GDM1 (cell line): ENCODE data around the gene CYB5RL.

ENCODE experiments used
- DNase-seq: peaks from one replicate; lab custom pipeline; 2025; lab: John Stamatoyannopoulos, UW

Gene CYB5RL

DNA sequence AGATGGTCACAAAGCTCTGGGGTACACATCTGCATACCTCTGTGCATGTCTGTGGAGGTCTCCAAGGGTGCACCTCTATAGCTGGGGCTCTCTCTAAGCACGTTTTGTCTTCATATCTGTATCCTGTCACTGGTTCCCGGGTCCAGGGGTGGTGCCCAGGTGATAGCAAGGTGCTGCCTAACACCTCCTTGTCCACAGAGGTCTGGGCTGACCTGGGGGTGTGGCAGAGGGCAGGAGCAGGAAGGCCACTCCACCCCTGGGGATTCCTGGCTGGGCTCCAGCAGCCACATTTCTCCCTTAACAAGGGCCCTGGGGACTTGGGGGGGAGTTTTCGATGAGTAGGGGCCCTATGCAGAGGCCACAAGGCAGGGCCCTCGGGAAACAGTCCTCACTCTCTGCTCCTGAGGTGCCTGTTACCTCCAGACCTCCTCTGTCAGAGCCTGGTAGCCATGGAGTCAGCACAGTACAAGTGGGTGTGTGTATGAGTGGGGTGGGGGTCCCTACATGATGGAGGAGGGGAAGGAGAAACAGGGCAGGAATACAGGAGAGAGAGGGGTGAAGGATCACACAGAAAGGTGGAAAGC is 40.0 kb downstream of the CYB5RL start:
- DNase-seq, result no peak

DNA sequence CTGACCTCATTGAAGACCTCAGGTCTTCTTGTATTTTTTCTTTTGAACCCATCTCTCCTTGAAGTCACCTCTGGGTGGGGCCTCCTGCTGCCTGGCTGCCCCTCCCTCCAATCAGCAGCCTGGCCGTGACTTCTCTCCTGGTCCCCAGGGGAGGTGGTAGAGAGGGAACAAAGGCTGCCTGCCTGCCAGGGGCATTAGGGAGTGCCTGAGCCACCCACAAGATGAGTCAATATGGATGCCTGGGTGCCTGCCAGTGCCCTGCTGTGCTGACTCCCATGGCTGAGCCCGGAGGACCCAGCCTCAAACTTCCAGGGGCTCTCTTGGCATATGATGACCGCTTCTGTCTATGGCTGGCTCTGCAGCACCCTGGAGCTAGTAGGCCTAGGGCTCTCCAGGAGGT is 41.8 kb downstream of the CYB5RL start:
- DNase-seq, result no peak

DNA sequence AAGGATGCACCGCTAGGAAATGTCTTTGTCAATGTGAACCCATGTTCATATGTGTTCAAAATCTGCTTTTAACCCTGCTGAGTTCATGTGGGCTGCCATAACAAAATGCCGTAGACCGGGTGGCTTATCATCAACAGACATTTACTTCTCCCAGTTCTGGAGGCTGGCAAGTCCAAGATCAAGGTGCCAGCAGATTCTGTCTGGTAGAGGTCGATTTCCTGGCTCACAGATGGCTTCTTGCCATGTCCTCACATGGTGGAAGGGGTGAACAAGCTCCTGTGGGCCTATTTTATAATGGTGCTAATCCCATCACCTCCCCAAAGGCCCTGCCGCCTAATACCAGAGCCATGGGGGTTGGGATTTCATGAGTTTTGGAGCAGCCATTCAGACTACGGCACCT is 42.4 kb downstream of the CYB5RL start:
- no peak for DNase-seq

DNA sequence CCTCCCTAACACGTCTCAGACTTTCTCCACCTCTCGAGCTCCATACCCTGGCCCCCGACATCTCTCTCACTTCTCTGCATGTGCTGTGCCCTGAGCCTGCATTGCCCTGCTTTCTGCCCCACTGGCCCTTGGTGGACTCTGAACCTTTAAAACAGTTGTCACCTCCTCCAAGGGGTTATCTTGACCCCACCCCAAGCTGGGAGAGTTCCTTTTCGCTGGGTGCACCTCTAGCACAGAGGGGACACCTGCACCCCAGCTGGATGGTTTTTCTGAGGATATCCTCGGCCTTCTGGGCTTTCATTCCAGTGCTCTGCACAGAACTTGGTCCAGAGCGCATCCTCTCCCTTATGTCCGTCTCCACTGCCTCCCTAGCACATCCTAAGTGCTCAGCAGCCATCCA is 42.8 kb downstream of the CYB5RL start:
- no peak for DNase-seq

DNA sequence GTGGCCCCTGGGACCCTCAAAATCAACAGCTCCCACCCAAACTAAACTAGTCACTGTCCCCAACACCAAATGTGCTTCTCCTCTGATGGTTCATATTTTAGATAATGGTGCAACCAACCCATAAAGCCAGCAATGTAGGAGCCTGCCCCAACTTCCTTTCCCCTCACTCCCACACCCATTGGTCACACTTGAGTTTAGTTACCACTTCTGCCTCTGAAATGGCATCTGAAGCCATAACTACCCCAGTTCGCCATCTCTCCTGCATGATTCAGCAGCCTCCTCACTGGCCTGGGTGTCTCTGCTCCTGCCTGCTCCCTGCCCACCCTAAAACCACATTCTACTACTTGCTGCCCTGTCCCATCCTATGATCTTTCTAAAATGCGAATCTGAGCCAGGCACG is 43.6 kb downstream of the CYB5RL start:
- DNase-seq, result no peak

DNA sequence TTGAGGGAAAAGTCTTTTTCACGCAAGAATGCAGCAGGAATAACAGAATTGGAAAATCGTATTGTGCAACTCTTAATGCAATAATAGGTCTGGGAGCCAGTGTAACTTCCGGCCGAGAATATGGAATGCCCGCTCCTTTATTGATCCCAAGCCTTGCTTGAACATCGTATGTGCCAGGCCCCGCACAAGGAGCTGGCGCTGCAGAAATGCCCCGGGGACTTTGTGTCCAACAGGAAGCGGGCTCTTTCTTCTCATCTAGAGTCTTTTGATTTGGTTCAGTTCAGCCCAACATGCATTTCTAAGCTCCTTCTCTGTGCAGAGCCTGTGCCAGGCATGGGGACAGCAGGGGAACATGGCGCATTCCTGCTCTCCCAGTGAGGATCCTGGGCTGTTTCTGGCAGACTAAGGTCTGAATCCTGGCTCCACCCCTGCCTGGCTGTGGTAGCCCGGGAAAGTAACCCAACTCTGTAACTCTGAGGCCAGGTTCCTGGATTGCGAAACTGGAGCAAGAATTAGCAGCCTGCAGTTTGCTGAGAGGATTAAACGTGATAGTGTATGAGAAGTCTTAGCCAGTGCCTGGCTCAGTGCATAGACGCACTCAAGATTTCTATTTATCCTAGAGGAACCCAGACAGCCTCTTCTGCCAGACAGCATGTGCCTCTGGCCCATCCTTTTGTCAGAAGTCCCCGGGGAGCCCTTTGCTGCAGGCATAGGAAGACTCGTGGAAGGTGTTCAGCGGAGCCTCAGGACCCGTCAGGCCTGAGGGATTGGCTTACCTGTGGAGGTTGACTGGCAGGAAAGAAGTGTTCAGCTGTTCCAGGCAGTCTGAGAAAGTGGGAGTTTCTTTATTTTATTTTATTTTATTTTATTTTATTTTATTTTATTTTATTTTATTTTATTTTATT is 46.0 kb downstream of the CYB5RL start:
- no peak for DNase-seq

DNA sequence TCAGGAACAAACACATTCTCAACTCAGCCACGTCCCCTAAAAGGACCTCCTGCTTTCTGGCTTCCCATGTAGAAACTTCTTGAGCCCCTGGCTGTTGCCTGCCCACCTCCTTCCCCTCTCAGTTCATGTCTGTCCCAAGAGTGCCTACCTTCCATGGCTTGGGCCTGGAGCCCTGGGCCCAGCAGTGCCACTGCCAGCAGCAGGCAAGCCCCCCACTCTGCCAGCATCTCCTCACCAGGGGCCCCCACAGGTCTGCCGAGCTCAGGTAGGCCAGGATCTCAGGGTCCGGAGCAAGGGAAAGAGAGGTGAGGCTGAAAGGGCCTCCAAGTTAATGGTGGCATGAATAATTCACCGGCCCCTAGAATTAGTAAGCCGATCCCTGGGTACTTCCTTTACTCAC is 47.1 kb downstream of the CYB5RL start, which contains the start of gene CDCP2:
Gene CDCP2 (minus strand): TSS at position 305 of the 400 bp plus-strand sequence. CDS start 78 bp downstream, at position 227.
- DNase-seq, result no peak

DNA sequence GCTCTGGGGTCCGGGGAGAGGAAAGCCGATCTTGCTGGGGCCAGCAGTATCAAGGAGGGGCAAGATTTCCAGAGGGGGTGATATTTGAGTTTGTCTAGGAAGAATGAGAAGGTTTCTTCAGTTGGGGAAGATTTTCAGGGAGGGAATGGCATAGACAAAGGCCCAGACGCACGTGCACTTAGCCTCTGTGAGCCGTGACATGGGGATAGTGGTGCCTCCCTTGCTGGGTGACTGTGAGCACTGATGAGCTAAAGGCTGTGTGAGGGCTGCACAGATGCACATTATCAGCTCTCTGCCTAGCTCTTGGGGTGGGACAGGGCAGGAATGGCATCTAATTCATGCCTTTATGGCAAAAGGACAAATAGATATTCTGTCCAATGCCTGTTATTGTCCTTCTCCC is 48.8 kb downstream of the CYB5RL start:
- no peak for DNase-seq
